ENCODE measurements around the gene AGPS.
"Not testable (repeated sequence)": the region's sequence is repeated elsewhere in the genome, so short reads cannot be mapped to it uniquely, and the experiment has no call there.

Gene AGPS

DNA sequence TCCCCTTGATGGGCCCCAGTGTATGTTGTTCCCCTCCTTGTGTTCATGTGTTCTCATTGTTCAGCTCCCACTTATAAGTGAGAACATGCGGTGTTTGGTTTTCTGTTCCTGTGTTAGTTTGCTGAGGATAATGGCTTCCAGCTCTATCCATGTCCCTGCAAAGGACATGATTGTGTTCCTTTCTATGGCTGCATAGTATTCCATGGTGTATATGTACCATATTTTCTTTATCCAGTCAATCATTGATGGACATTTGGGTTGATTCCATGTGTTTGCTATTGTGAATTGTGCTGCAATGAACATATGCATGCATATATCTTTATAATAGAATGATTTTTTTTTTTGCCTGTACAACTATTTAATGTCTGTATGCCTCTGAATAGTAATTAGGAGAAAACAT is 31.5 kb downstream of the AGPS start:
- not testable (repeated sequence) for DNase-seq

DNA sequence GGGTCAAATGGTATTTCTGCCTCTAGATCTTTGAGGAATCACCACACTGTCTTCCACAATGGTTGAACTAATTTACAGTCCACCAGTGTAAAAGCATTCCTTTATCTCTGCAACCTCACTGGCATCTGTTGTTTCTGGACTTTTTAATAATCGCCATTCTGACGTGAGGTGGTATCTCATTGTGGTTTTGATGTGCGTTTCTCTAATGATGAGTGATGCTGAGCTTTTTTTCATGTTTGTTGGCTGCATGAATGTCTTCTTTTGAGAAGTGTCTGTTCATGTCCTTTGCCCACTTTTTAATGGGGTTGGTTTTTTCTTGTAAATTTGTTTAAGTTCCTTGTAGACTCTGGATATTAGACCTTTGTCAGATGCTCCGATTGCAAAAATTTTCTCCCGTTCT is 32.0 kb downstream of the AGPS start:
- not testable (repeated sequence) for DNase-seq

DNA sequence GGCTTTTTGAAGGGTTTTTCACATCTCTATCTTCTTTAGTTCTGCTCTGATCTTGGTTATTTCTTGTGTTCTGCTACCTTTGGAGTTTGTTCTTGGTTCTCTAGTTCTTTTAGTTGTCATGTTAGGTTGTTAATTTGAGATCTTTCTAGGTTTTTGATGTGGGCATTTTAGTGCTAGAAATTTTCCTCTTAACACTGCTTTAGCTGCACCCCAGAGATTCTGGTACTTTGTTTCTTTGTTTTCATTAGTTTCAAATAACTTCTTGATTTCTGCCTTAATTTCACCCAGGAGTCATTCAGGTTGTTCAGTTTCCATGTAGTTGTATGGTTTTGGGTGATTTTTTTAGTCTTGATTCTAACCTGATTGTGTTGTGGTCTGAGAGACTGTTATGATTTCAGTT is 34.7 kb downstream of the AGPS start:
- no peak for DNase-seq

DNA sequence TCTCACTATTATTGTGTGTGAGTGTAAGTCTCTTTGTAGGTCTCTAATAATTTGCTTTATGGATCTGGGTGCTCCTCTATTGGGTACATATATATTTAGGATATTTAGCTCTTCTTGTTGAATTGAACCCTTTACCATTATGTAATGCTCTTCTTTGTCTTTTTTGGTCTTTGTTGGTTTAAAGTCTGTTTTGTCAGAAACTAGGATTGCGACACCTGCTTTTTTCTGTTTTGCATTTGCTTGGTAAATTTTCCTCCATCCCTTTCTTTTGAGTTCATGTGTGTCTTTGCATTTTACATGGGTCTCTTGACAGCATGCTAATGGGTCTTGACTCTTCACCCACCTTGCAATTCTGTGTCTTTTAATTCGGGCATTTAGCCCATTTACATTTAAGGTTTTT is 35.4 kb downstream of the AGPS start:
- DNase-seq, result not testable (repeated sequence)

DNA sequence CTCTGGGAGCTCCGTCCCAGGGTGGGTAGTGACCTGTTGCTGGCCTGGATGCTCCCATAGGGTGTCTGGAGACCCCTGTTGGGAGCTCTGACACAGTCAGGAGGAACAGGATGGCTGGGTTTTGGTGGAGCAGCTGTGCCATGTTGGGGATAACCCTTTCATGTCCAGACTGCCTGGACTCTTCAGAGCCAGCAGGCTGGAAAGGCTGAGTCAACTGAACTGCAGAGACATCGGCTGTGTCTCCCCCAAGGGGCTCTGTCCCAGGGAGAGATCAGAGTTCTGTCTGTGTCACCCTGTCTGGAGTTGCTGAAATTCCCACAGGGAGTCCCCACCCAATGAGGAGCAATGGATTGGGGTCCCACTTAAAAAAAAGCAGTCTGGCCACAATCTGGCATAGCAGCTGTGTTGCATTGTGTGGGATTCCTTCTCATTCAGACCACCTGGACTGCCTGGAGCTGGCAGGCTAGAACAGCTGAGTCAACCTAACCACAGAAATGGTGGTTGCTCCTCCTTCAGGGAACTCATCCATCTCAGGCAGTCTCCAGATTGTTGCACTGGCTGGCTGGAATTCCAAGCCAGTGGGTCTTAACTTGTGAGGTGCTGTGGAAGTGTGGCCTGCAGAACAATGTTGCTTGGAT is 37.2 kb downstream of the AGPS start:
- DNase-seq, result no peak

DNA sequence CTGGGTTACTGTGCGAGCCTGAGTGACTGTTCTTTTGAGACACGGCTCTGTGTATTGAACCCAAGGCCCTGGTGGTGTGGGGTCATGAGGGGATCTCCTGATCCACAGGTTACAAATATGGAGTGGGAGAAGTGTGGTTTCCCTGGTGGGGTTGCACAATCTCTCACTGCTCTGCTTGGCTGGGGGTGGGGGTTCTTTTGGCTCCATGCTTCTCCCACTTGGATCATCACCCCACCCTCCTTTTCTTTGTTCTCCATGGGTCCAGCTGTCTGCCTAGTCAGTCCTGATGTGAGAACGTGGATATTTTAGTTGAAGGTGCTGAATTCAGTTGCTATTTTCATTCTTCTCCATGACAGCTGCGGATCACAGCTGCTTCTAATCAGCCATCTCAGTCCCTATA is 37.8 kb downstream of the AGPS start:
- no peak for DNase-seq

DNA sequence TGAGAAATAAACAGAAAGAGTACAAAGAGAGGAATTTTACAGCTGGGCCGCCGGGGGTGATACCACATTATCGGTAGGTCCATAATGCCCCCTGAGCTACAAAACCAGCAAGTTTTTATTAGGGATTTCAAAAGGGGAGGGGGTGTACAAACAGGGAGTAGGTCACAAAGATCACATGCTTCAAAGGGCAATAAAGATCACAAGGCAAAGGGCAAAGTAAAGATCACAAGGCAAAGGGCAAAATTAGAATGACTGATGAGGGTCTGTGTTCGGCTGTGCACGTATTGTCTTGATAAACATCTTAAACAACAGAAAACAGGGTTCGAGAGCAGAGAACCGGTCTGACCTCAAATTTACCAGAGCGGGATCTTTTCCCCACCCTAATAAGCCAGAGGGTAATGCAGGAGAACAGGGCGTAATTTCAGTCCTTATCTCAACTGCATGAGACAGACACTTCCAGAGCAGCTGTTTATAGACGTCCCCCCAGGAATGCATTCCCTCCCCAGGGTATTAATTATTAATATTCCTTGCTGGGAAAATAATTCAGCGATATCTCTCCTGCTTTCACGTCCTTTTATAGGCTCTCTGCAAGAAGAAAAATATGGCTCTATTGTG is 38.6 kb downstream of the AGPS start:
- not testable (repeated sequence) for DNase-seq

DNA sequence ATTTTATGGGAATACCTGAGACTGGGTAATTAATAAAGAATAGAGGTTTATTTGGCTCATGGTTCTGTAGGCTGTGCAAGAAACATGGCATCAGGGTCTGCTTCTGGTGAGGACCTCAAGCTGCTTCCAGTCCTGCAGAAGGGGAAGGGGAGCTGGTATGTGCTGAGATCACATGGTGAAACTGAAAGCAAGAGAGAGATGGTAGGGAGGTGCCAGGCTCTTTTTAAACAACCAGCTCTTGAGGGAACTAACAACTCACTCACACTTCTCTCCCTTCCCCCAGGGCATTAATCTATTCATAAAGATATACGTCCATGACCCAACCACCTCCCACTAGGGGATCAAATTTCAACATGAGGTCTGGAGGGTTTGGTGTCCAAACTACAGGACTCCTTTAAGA is 40.1 kb downstream of the AGPS start:
- DNase-seq, result no peak

DNA sequence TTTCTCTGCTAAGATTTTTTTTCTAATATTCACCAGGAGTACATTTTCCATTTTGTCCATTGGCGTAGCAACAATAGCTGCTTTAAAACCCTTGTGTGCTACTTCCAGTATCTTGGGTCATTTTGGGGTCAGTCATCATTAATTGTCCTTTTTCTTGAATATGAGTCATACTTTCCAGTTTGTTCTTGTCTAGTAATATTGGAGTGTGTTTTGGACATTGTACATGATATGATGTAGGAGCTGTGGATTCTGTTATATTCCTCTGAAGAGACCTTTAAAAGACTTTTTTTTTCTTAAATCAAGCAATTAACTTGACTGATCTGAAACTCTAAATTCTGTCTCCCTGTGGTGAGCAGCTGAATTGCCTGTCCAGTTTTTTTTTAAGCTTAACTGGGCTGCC is 40.8 kb downstream of the AGPS start:
- DNase-seq, result no peak

DNA sequence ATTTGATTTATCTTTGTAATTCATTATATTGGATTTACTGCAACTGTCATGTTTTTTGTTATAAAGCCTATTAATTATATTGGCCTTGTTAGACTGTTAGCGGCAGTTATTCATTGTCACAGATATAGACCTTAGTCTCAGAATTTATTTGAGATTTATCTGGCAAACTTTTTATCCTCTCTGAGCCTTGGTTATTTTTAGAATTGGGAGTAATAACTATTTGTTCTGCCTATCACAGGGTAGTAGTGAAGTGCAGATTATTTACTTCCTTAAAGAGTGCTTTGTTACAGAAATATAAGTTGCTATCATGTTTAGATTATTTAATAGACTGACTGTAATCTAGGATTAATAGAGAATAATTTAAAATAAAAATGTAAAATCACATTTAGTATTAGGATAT is 41.9 kb downstream of the AGPS start:
- DNase-seq, result no peak

DNA sequence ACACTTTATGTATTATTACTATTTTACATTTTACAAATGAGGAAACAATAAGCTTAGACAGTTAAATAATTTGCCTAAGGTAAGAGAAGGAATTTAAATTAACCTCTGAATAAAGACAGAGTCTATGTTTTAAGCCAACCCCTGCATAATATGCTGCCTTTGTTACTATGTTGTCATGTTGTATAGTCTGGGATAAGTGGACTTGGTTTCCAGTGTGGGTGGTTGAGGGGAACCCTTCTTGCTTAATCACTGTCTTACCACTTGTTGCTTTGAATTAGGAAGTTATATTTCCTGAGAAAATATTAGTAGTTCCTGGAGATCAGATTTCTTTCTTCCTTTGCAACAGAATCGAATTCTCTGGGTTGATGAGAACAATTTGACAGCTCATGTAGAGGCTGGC is 52.6 kb downstream of the AGPS start:
- no peak for DNase-seq

DNA sequence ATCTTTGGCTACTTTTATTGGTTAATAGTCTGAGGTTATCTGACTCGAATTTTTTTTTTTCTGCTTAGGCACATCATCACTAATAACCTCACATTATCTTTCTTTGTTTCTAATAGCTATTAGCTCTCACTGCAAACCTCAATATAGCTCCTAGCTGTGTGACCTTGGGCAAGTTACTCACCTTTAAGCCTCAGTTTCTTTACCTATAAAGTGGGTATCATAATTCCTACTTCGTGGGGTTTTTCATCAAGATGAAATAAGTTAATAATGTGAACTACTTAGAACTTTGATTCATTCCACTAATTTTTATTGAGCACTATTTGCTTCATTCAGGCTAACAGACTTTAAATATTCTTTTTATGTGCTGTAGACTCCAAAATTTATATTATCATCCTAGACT is 55.5 kb downstream of the AGPS start:
- DNase-seq, result no peak

DNA sequence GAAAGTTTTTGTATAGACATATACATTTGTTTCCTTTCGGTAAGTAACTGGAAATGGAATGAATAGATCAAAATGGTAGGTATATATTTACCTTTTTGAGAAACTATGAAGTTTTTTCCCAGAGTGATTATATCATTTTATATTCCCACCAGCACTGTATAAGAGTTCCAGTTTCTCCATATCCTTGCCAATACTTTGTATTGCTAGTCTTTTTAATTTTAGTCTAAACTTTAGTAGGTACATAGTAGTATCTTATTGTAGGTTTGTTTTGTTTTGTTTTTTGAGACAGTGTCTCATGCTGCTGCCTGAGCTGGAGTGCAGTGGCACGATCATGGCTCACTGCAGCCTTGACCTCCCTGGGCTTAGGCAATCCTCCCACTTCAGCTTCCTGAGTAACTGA is 56.6 kb downstream of the AGPS start:
- no peak for DNase-seq

DNA sequence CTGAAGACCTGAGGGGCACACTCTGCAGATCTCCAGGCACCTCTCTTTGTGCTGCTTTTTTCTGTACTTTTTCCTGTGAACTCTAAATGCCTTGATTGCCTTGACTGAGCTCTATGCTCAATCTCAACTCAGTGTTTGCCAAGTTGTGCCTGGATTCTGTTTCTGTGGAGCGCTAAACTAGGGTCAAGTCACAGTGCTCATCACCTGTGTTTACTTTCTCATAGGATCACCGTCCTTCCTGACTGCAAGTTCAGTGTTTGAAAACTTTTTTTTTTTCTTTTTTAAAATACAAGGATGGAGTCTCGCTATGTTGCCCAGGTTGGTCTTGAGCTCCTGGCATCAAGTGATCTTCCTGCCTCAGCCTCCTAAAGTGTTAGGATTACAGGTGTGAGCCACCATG is 62.6 kb downstream of the AGPS start:
- no peak for DNase-seq

DNA sequence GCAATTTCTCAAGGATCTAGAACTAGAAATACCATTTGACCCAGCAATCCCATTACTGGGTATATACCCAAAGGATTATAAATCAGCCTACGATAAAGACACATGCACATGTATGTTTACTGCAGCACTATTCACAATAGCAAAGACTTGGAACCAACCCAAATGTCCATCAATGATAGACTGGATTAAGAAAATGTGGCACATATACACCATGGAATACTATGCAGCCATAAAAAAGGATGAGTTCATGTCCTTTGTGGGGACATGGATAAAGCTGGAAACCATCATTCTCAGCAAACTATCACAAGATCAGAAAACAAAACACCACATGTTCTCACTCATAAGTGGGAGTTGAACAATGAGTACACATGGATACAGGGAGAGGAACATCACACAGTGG is 67.2 kb downstream of the AGPS start:
- DNase-seq, result not testable (repeated sequence)

DNA sequence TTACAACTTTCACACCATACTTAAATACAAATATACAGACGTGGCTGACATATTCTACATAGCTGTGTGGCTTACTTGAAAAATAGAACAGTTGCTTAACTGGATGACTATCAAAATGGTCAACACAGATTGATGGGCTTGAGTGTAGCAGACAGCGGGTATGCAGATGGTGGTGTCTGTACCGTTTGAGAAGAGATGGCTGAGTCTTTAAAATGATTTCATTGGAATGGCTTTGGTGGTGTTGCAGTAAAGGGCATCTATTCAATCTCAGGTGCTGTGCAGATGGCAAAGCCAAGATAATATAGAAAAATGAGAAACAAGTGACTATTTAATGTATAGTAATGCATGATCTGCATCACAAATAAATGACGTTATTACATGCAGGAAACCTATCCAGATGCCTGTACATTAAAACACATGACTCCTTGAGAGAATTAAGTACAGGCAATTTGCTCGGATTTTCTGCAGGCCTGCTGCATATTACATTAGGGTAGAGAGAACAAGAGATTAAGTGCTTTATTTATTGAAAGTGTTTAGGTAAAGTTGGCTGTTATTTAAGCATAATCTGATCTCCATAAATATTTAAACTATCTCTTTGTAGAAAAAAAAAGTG is 68.5 kb downstream of the AGPS start:
- DNase-seq, result no peak

DNA sequence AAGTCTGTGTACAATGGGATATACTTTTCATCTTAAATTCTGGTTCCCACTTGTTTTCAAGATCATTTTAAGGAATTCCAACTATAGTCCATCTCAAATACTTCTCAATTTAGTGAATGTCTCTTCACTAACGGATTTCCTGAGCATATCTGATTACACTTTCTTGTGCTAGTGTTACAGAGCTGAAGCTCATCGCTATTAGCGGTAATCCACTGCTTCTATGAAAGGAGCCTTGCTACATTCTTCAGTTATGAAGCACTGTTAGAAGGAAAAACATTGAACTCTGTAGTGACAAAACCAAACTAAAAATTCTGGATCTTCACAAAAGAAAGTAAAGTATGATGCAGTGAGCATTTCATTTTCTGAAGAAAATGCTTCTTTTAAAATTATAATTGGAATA is 72.0 kb downstream of the AGPS start:
- no peak for DNase-seq

DNA sequence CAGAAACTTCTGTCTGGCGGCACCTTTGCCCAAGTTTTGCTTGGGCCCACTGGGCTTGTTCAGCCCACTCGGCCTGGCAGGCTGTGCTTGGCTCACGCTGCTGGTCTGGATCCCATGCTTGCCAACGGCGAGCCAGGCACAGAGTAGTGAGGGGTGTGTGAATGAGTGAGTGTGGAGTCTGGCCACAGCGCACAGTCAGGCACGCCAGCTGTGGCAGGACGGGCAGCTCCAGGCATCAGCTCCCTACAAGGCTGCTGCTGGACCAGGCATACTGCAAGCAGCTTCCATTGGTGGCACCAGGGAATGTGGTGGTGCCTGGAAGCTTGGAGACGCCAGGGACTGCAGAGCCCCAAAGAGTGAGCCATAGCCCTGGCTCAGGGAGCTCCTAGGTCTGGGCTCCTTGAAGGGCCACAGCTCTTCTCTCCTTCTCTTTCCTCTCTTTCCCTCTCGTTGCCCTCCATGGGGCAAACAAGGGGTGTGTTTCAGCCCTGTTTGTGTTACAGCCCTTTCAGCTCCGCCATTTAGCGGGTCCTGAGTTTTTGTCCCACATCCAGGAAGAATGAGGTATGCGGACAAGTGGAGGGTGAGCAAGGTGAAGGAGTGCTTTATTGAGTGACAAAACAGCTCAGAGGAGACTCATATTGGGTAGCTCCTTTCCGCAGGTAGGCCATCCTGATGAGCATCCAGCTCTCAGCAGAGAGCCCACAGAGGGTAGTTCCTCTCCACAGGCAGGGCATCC is 73.0 kb downstream of the AGPS start:
- DNase-seq, result no peak

DNA sequence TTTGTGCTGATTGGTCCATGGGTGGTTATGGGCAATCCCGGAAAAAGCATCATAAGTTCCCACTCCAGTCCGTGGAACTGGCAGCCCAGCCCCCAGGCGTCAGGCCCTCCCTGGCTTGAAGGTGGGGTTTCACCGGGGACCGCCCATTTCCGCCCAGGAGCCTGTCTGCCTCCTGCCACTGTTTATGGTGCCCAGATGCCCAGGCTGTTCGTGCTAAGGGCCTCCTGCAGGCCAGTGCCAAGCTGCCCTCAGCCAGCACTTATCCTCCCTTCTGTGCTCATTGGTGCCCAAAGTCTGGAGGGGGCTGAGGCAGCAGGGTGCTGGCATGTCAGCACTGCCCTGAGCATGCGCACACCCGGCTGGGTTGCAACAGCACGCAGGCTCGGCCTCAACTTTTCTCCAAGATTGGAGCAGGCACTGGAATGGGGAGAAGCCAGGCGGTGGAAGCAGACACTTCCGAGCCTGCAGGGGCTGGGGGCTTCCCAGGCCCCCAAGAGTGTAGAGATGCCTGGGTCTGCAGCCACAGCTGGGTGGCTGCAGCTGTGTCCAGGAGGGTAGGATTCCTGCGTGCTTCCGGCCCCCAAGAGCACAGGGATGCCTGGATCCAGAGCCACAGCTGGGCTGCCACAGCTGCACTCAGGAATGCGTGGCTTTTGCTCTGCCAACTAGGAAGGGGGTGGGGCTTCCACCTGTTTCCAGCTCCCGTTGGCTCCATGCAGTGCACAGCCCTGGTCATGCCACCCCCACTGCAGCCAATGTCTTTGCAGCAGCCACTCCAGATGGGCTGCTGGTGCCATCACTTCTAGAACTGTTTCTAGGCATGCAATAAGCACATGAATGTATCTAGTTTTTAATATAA is 74.0 kb downstream of the AGPS start:
- no peak for DNase-seq

DNA sequence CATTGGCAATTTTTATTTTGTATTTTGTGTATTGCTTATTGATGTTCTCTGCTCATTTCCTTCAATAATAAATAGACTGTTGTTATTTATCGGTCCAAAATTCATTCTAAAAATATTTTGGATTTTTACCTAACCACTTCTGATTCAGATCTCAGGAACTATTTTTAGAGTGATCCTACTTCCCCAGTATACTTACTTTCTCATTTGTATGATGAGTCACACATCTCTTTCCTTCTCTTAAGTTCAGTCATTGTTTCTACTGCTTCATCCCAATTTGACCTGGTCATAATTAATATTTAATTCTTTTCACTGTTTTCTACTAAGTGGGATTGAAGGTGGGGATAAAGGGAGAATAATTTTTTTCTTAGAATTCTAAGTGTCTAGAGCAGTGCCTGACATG is 75.1 kb downstream of the AGPS start:
- DNase-seq, result no peak

DNA sequence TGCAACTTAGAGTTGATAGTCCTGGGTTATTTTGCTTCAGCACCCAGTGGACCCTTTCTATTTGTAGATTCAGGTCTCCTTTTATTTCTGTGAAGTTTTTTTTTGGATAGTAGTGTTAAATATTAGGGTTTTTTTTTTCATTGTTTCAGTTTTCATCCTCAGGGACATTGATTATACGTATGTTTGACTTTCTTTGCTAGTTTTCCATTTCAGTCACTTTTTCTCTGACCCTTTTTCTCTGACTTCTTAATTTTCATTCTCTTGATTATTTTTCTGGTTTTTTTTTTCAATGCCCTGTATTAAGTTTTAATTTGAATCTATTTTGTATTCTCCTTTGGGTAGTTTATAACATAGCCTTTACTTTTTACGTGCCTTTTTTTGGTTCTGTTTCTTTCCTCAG is 79.4 kb downstream of the AGPS start:
- DNase-seq, result no peak

DNA sequence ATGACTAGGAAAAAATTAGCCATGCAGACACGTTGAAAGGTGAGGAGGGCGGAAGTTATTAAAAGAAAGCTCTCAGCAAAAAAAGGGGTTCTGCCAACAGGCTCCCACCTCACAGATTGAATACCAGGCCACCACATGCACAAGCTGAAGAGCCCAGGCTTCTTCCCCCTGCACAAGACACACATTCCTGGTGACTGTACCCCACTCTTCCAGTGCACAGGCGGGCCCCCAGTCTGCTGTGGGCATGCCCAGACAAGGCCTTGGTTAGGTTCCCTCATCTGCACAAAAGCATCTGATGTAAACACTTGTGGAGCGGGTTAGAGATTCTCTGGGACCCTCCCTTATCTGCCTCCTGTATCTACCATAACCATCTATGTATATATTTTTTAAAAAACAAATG is 81.7 kb downstream of the AGPS start:
- DNase-seq, result no peak

DNA sequence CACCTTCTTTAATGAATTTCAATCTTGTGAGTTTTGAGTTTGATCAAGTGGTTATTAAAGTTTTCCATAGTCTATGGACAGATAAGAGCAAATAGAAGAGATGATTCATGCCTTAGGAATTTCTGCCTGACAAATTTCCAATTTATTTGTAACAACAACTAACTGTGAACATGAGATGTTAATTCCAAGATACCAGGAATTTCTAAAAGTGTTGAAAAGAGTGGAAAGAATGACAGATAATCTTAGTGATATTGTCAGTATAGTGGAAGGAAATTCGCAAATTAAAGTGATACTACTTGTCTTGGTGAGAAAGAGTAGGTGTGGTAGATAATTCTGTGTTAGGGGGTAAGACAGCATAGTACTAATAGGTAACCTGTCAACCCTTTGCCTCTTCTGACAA is 82.4 kb downstream of the AGPS start:
- no peak for DNase-seq
